Thyroid gland (tissue), 4 donors: ENCODE results near the gene POLR3G. TPM values are rescaled to one million over a fixed set of nuclear protein-coding genes. Genes with fewer than 3 reads are reported as not detected.

ENCODE experiments used
- DNase-seq, 2 donors: peaks; one replicate each; pipeline ENCODE4 v3.0.0-alpha.2; 2019
- H3K27ac ChIP-seq, 3 donors: fragments of 200-600 bp; sonication (generic); 1 replicate in 2 of 3; 2 replicates in 1 of 3; pipeline ENCODE4 v1.5.1; 2016 to 2019; ENCODE audit warnings: mild to moderate bottlenecking in 1 of 3, moderate library complexity in 1 of 3
- H3K27me3 ChIP-seq: fragments of 200-600 bp; sonication (generic); one replicate; pipeline ENCODE4 v1.5.1; 2019
- H3K36me3 ChIP-seq, 2 donors: fragments of 200-600 bp; sonication (generic); one replicate each; pipeline ENCODE4 v1.5.1; 2016 to 2019
- H3K4me1 ChIP-seq, 2 donors: fragments of 200-600 bp; sonication (generic); one replicate each; pipeline ENCODE4 v1.5.1; 2017 to 2019
- H3K4me3 ChIP-seq, 3 donors: fragments of 200-600 bp; sonication (generic); replicated peaks in 1 of 3; 1 replicate in 2 of 3; 2 replicates in 1 of 3; pipeline ENCODE4 v1.5.1; 2016; ENCODE audit warnings: mild to moderate bottlenecking in 1 of 3
- H3K9me3 ChIP-seq: fragments of 200-600 bp; sonication (generic); one replicate; pipeline ENCODE4 v1.5.1; 2017
- POLR2A ChIP-seq, 2 donors: fragments of 450-650 bp; IDR thresholded peaks; one replicate each; pipeline ENCODE4 v1.6.1; 2017; ENCODE audit warnings: antibody characterized with exemption in 2 of 2, mild to moderate bottlenecking in 2 of 2, moderate library complexity in 1 of 2
- WGBS, 2 donors: methylation state at CpG; one replicate each; pipeline ENCODE4 v1.1.5; 2017; 5-methylcytosine and 5-hydroxymethylcytosine counted together
- intact Hi-C: fragments of 100-400 bp; cut with DNase I; formaldehyde crosslinking; loops from one replicate; pipeline ENCODE4 v1.15.1; 2023
- total RNA-seq, 4 donors: library from RNA; depleted of rRNA; stranded (reverse); fragments of >200 nt; gene quantifications; one replicate each; pipeline ENCODE4 v1.2.3, GENCODE V29; 2016
- TF ChIP-seq, protein P1 (sequence below), 6 experiments: fragments of 200-600 bp in 3 of 6; fragments of 450-650 bp in 3 of 6; sonication (generic) in 3 of 6; IDR thresholded peaks; one replicate each; pipeline ENCODE4 v1.5.1; 2016 to 2019; ENCODE audit warnings: antibody characterized with exemption in 6 of 6, mild to moderate bottlenecking in 2 of 6, inconsistent platforms in 1 of 6, moderate library complexity in 1 of 6

Gene POLR3G
- total RNA-seq, 4 donors from 2014 or later, result 1.0 to 4.0 (median 1.8) TPM

DNA sequence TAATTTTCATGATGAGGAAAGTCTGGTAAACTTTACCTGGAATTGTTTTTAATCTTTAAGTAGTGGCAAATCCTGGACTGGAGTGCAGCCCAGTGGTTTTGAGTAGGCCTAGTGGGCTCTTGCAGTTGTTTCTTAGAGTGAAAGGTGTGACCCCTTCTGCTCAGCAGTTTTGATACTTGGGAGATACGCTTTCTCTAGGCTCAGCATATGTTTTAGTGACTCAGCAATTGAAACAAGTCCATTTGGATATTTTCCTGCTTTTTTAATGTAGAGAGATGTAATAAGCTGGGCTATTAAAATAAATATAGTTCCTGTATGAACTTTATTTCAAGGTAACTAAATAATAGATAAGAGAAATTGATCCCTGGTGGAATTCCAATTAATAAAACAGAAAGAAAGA lies 6.0 kb downstream of the POLR3G start:
- no peak overlapping the region for H3K4me3 ChIP-seq
- H3K36me3 ChIP-seq, result no peaks in the 10 kb centered on the region
- intact Hi-C loops, result no loop called here
- no peaks in the 10 kb centered on the region for H3K9me3 ChIP-seq
- no peaks in the 10 kb centered on the region for H3K27me3 ChIP-seq
- WGBS, 2 donors, result 84 to 97% methylated on average over 1 of the region's 1 CpG
- peaks cover 7 to 10% of the 10 kb centered on the region in 2 donors for H3K4me1 ChIP-seq
- TF ChIP-seq POLR2A (IDR thresholded peaks at IDR 0.05), result no peak
- TF ChIP-seq, protein P1, sequence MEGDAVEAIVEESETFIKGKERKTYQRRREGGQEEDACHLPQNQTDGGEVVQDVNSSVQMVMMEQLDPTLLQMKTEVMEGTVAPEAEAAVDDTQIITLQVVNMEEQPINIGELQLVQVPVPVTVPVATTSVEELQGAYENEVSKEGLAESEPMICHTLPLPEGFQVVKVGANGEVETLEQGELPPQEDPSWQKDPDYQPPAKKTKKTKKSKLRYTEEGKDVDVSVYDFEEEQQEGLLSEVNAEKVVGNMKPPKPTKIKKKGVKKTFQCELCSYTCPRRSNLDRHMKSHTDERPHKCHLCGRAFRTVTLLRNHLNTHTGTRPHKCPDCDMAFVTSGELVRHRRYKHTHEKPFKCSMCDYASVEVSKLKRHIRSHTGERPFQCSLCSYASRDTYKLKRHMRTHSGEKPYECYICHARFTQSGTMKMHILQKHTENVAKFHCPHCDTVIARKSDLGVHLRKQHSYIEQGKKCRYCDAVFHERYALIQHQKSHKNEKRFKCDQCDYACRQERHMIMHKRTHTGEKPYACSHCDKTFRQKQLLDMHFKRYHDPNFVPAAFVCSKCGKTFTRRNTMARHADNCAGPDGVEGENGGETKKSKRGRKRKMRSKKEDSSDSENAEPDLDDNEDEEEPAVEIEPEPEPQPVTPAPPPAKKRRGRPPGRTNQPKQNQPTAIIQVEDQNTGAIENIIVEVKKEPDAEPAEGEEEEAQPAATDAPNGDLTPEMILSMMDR (IDR thresholded peaks at IDR 0.05), result no peak
- DNase-seq, result no peak
- H3K27ac ChIP-seq, result no peak overlapping the region

DNA sequence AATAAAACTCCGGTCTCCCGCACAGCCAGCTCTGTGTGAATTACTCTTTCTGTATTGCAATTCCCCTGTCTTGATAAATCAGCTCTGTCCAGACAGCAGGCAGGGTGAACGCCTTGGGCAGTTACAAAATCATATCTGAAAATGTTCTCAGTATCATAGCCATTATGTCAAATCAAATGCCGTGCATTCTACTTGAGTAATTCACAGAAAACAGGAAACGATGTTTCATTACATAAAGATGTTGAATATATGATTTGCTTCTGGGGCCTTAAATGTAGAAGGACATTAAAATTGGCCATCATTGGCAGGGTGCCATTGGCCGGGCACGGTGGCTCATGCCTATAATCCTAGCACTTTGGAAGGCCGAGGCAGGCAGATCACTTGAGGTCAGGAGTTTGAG lies 8.5 kb downstream of the POLR3G start:
- 93 to 94% methylated on average over 8 of the region's 8 CpGs for WGBS, 2 donors
- H3K36me3 ChIP-seq, result no peaks in the 10 kb centered on the region
- intact Hi-C loops, result no loop called here
- H3K27ac ChIP-seq, result no peak overlapping the region
- no peaks in the 10 kb centered on the region for H3K9me3 ChIP-seq
- no peaks in the 10 kb centered on the region for H3K4me1 ChIP-seq
- DNase-seq, result no peak
- TF ChIP-seq, protein P1 (IDR thresholded peaks at IDR 0.05), result no peak
- TF ChIP-seq POLR2A (IDR thresholded peaks at IDR 0.05), result no peak
- no peaks in the 10 kb centered on the region for H3K27me3 ChIP-seq
- H3K4me3 ChIP-seq, result no peak overlapping the region

DNA sequence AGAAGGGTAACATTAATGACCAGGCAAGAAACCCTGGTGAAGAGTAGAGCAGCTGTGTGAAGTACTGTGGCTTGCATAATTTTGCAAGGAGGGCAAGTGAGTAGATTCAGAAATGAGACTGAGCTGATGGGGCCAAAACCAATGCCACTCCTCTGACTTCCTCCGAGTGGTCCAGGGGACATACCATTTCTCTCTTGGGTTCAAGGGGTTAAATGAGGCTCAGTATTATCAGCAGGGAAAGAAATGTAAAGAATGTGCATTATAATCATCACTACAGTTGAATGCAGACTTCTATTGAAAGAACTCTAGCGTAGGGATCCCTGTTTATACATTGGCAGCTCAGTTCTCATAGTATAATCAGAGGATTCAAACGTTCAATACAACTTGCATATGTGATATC lies 9.9 kb downstream of the POLR3G start:
- WGBS, 2 donors, result 71 to 75% methylated on average over 3 of the region's 3 CpGs
- no peaks in the 10 kb centered on the region for H3K36me3 ChIP-seq
- H3K27ac ChIP-seq, result no peak overlapping the region
- TF ChIP-seq POLR2A (IDR thresholded peaks at IDR 0.05), result no peak
- TF ChIP-seq, protein P1 (IDR thresholded peaks at IDR 0.05), result no peak
- H3K4me3 ChIP-seq, result no peak overlapping the region
- intact Hi-C loops, result no loop called here
- H3K9me3 ChIP-seq, result no peaks in the 10 kb centered on the region
- no peaks in the 10 kb centered on the region for H3K4me1 ChIP-seq
- no peak for DNase-seq
- no peaks in the 10 kb centered on the region for H3K27me3 ChIP-seq

DNA sequence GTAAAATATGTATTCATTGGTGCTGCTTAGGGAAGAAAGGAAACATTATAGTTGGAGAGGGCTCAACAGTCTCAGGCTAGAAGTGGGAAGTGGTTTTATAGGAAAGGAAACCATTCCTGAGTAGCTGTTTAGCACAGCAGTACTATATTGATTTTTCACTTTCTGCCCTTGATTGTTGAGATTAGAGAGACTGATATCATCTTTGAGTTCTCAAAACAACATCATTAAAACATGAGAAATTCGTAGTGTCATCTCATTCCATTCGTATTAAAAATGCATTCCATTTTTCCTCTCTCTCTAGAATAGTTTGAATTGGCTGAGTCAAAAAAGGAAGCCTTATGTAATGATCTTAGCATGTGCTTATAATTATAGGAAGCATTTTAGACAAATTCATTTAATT lies 14.1 kb downstream of the POLR3G start:
- H3K36me3 ChIP-seq, result no peaks in the 10 kb centered on the region
- H3K9me3 ChIP-seq, result no peaks in the 10 kb centered on the region
- 69 to 71% methylated on average over 2 of the region's 2 CpGs for WGBS, 2 donors
- no peak overlapping the region for H3K27ac ChIP-seq
- TF ChIP-seq, protein P1 (IDR thresholded peaks at IDR 0.05), result no peak
- TF ChIP-seq POLR2A (IDR thresholded peaks at IDR 0.05), result no peak
- intact Hi-C loops, result no loop called here
- DNase-seq, result no peak
- H3K4me3 ChIP-seq, result no peak overlapping the region
- no peaks in the 10 kb centered on the region for H3K4me1 ChIP-seq
- H3K27me3 ChIP-seq, result no peaks in the 10 kb centered on the region

DNA sequence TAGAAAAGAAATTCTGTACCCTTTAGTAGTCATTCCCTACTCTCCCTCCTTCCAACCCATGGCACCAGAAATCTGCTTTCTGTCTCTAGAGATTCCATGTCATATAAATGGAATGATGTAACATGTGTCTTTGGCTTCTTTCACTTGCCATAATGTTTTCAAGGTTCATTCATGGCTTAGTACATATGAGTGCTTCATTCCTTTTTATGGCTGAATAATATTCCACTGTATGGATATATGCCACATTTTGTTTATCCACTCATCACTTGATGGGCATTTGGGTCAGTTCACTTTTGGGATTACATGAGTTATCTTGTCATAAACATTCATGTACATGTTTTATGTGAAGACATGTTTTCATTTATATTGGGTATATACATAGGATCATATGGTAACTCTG lies 19.4 kb downstream of the POLR3G start:
- H3K9me3 ChIP-seq, result no peaks in the 10 kb centered on the region
- no peak for TF ChIP-seq POLR2A (IDR thresholded peaks at IDR 0.05)
- TF ChIP-seq, protein P1 (IDR thresholded peaks at IDR 0.05), result no peak
- no peak for DNase-seq
- H3K4me3 ChIP-seq, result no peak overlapping the region
- no peaks in the 10 kb centered on the region for H3K27me3 ChIP-seq
- intact Hi-C loops, result no loop called here
- no peak overlapping the region for H3K27ac ChIP-seq
- H3K36me3 ChIP-seq, result no peaks in the 10 kb centered on the region
- H3K4me1 ChIP-seq, result no peaks in the 10 kb centered on the region
